UCSD-AML1 (cell line): ENCODE data around the gene TXNDC17.
"Not testable (repeated sequence)": the region's sequence is repeated elsewhere in the genome, so short reads cannot be mapped to it uniquely, and the experiment has no call there.

Experiments
- DNase-seq: peaks from one replicate; lab custom pipeline; 2025; ENCODE audit not compliant: unreplicated experiment; lab: John Stamatoyannopoulos, UW

The TXNDC17 gene

GRCh38 chr17:6682339-6682738, 41.5 kb downstream of the TXNDC17 start:
- DNase-seq = no peak

- no peak for DNase-seq
Measured at GRCh38 chr17:6683081-6683684, 42.3 kb downstream of the TXNDC17 start.

GRCh38 chr17:6683730-6684459, 43.0 kb downstream of the TXNDC17 start:
- DNase-seq = no peak

GRCh38 chr17:6684460-6684783, 43.6 kb downstream of the TXNDC17 start:
- no peak for DNase-seq

GRCh38 chr17:6684881-6685767, 44.3 kb downstream of the TXNDC17 start:
- no peak for DNase-seq

- no peak for DNase-seq
Measured at GRCh38 chr17:6686026-6686425, 45.2 kb downstream of the TXNDC17 start.

GRCh38 chr17:6688944-6689343, 48.1 kb downstream of the TXNDC17 start:
- no peak for DNase-seq

- DNase-seq = no peak
Measured at GRCh38 chr17:6690641-6691040, 49.8 kb downstream of the TXNDC17 start.

GRCh38 chr17:6691546-6691945, 50.7 kb downstream of the TXNDC17 start:
- no peak for DNase-seq

GRCh38 chr17:6691958-6692357, 51.1 kb downstream of the TXNDC17 start:
- DNase-seq = not testable (repeated sequence)
